MM.1S (cell line): ENCODE measurements around the gene SRSF8.

Source experiments
- EZH2phosphoT487 ChIP-seq: fragments of 300-600 bp; sonication (generic); IDR thresholded peaks from 2 replicates; pipeline ENCODE4 v1.6.1; 2018; ENCODE audit warnings: antibody characterized with exemption, low read length
- TF ChIP-seq, protein P1 (sequence below): fragments of 300-600 bp; sonication (generic); IDR thresholded peaks from 2 replicates; pipeline ENCODE4 v1.5.1; 2016; ENCODE audit warnings: antibody characterized with exemption, low read length, mixed read lengths

DNA sequence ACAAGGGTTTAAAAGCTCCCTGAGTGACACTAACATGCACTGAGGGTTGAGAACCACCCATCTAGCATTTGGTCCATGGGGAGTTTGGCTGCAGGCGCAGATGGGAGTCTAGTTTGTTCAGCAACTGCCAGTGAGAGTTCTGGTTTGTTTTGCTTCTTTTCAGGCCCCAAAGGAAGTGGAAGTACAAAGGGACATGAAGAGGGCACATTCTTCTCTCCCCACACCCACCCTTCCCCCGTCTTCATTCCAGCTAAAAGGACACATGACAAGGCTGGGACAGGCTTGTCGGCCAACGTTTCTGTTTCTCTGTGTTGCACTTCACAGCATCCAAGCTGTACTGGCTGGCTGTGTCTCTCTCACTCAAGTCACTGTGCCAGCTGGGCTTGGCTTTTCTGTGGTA is 14.7 kb downstream of the SRSF8 start:
- TF ChIP-seq, protein P1, sequence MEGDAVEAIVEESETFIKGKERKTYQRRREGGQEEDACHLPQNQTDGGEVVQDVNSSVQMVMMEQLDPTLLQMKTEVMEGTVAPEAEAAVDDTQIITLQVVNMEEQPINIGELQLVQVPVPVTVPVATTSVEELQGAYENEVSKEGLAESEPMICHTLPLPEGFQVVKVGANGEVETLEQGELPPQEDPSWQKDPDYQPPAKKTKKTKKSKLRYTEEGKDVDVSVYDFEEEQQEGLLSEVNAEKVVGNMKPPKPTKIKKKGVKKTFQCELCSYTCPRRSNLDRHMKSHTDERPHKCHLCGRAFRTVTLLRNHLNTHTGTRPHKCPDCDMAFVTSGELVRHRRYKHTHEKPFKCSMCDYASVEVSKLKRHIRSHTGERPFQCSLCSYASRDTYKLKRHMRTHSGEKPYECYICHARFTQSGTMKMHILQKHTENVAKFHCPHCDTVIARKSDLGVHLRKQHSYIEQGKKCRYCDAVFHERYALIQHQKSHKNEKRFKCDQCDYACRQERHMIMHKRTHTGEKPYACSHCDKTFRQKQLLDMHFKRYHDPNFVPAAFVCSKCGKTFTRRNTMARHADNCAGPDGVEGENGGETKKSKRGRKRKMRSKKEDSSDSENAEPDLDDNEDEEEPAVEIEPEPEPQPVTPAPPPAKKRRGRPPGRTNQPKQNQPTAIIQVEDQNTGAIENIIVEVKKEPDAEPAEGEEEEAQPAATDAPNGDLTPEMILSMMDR: no peak
- TF ChIP-seq EZH2phosphoT487: no peak
